KOPT-K1 (cell line): Measurements from ENCODE around the gene PGF.
"Not testable (repeated sequence)": the region's sequence is repeated elsewhere in the genome, so short reads cannot be mapped to it uniquely, and the experiment has no call there.

Experiments used
- H3K27ac ChIP-seq: fragments of 200-600 bp; sonication (generic); 2 replicates; pipeline ENCODE4 v1.5.1; 2016; ENCODE audit warnings: antibody characterized with exemption, mild to moderate bottlenecking, low read depth, low read length; ENCODE audit not compliant: poor library complexity, severe bottlenecking
- H3K36me3 ChIP-seq: fragments of 200-600 bp; sonication (generic); 2 replicates; pipeline ENCODE4 v1.5.1; 2017; ENCODE audit warnings: antibody characterized with exemption, mild to moderate bottlenecking, low read length, moderate library complexity; ENCODE audit not compliant: insufficient read depth
- H3K9me3 ChIP-seq: fragments of 200-600 bp; sonication (generic); 2 replicates; pipeline ENCODE4 v1.5.1; 2017; ENCODE audit warnings: antibody characterized with exemption, low read length, mild to moderate bottlenecking; ENCODE audit not compliant: insufficient read depth, poor library complexity, severe bottlenecking

The PGF gene

DNA sequence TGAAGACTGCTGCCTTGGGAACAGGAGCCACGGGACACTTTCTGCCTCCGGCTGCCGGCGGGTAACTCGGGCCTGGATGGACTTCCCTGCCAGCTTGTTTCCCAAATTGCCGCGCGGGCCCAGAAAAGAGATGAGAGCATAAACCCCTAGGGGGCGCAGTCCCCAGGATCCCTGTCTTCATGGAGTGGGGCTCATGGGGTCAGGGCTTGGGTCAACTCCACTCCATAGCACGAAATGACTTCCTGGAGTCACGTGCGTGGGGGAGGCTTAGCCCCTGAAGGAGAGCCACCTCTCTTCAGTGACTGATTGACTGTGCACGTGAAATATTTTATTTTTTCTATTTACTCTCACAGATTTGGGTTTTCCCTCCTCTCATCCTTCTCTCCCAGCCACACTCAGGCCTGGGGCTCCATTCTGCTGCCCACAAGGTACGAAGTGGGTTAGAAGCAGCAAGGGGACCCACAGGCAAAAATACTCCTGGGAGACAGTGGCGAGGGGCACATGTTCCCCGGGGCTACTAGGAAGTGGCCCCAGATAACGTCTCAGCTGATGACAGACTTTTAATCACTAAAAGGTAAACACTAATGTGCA lies 10.0 kb downstream of the PGF start:
- H3K9me3 ChIP-seq = no peaks in the 10 kb centered on the region
- H3K36me3 ChIP-seq = no peaks in the 10 kb centered on the region
- H3K27ac ChIP-seq = no peak overlapping the region

DNA sequence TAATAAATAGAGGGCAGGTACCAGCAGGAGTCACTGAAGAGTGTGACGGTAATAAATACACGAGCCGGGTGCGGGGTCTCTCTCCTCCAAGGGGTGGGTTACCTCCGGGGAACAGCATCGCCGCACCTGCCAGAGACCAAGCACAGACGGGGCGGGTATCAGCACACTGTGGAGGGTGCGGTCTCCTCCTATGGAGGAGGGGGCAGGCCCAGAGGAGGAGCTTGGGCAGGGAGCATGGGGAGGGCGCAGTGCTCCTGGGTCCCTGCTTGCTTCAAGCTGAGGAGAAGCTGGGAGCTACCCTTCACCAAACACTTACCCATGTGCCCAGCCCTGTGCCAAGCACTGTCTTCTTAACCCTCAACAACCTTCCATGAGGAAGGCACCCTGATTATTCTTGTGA lies 12.8 kb downstream of the PGF start:
- Histone ChIP-seq H3K27ac (no peak overlapping the region), H3K36me3 (no peaks in the 10 kb centered on the region), H3K9me3 (no peaks in the 10 kb centered on the region)

DNA sequence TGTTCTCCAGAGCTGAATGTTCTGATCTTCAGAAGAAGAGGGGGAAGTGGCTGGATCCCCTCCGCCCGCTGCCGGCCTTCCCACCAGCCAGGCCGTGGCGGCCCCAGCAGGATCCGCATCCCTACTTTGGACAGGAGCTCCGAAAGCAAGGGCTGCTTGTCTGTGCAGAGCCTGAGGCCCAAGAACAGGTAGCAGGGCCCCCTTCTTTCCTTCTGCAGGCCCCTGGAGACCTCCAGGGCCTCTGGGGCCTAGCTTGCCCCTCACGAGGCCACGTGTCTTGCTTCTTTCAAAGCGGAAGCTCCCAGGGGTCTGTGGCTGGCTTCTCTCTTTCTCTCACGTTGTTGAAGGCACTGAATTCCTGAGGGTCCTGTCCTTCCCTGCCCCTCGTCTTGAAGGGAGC lies 13.2 kb downstream of the PGF start:
- Histone ChIP-seq H3K9me3 (no peaks in the 10 kb centered on the region), H3K27ac (no peak overlapping the region), H3K36me3 (no peaks in the 10 kb centered on the region)

DNA sequence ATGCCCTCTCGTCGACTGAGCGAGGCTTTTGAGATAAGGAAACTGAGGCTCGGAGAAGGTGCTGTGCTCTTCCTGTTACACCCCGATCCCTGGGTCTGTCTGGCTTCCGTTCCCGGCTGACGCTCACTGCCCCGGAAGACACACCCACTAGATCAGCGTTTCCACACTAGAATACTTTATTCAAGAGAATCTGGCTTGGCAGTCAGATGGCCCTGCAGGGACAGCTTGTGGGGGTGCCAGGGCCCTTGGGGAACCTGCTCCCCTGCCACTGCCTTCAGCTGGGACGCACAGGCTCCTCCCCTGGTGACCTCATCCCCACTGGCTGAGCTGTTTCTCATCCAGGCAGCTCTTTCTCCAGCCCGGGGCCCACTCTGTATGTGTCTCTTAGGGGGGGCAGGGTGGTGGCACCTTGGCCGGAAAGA lies 13.7 kb downstream of the PGF start:
- Histone ChIP-seq H3K27ac (no peak overlapping the region), H3K36me3 (no peaks in the 10 kb centered on the region), H3K9me3 (no peaks in the 10 kb centered on the region)

DNA sequence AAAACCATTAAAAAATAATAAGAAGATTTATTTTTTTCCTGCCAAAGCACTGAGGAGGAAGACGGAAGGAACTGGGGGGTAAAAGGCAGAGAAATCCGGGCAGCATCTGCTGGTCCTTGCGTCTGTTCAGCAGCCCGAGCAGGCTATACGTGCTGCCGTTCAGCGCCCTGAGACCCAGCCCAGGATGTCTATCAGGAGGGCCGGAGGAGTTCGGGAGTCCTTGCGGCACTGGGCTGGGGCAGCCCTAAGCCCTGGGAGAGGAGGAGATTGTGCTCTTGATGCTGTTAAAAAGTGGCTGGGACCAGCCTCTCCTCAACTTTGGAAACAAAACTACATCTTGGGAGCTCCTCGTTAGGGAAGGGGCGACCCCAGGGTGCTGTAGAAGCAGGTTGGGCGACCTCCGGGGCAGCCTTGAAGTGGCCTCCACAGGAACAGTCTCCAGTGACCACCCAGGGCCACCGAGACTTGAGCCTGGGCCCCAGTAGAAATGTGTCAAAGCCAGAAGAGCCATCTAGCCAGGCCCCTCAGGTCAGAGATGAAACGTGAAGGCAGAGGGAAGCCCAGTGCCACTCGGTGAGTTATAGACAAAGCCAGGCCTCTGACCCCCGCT lies 14.3 kb downstream of the PGF start:
- no peak overlapping the region for H3K27ac ChIP-seq
- no peaks in the 10 kb centered on the region for H3K36me3 ChIP-seq
- H3K9me3 ChIP-seq = no peaks in the 10 kb centered on the region

DNA sequence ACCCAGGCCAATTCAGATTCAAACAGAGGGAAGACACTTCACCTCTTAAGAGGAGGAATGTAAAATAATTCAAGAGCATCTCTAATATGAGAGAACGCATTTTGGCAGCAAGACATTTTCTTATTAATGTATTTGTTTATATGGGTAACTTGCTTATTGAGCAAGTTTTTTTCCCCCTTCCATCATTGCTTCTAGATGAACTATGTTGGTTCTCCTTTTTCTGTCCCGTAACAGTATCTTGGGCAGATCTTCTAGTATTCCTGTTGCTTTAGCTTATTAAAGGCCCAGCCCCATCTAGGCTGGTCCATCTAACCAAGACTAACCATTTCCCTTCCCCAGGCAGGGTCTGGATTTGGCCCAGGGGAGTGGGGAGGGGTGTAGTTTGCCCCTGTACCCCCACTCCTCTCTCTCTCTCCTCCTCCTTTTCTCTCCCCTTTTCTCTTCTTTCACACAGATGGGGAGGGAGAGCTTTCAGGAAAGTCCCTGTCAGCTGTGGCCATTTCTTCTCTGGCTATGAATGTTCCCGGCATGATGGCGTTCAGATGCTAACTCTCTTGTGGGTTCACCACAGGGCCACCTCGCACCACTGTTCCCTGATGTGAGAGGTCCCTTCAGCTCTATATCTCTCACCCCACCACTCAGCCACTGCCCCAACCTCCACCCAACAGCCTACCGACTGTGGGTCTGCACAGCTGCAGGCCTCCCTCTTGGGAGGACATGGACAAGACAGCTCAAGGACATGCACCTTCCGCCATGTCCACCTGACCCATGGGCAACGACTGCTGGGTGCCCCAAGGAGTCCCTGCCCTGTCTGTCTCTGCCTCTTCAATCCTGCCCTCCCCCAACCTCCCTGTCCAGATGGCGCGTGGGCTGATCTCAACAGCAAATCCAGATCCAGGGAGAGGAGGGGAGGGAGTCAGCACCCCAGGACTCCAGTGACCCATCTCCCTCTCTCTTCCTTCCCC lies 16.6 kb downstream of the PGF start:
- Histone ChIP-seq H3K36me3 (no peaks in the 10 kb centered on the region), H3K27ac (no peak overlapping the region), H3K9me3 (no peaks in the 10 kb centered on the region)

DNA sequence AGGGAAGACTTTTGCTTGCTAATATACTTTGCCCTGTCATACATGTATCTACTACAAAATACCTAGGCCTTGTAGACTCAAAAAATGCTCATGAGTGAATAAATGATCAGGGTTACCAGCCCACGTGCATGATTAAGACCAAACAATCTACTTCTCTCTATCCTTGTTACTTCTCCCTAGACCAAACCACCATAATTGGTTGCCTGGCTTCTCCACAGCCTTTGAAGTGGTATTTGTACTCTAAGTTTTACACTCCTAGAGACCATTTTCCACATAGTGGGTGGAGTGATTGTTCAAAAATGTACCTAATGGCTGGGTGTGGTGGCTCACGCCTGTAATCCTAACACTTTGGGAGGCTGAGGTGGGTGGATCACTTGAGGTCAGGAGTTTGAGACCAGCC lies 18.2 kb downstream of the PGF start:
- no peak overlapping the region for H3K27ac ChIP-seq
- H3K36me3 ChIP-seq = no peaks in the 10 kb centered on the region
- no peaks in the 10 kb centered on the region for H3K9me3 ChIP-seq

DNA sequence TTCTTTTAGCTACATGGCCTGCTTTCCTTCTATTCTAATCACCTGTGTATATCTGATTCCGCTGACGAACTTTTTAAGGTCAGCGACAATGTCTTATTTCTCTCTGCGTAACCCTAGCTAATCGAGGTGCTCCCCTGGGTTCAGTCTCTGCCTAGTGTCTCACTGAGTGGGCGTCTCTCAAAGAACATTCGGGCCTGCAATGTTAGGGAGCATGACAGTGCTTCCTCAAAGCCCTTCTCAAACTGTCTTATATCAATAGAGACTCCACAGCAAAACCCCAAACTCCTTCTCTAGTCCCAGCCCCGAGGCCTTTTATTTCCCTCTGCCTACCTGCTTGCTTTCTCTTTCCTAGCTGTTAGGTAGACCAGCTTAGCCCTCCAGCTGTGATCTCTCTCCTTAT lies 18.7 kb downstream of the PGF start:
- Histone ChIP-seq H3K27ac (no peak overlapping the region), H3K36me3 (no peaks in the 10 kb centered on the region), H3K9me3 (no peaks in the 10 kb centered on the region)

DNA sequence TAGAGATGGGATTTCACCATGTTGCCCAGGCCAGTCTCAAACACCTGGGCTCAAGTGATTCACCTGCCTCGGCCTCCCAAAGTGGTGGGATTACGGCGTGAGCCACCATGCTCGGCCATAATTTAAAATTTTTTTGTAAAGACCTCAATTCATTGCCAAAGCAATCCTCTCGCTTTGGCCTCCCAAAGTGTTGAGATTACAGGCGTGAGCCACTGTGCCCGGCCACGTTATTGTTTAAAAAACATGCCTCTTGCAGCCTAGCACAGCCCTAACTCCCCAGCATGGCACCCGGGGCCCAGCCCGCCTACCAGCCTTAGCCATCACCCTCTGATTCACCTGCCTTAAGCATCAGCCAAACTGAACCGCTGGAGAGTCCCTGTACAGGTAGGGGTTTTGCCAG lies 19.2 kb downstream of the PGF start:
- no peaks in the 10 kb centered on the region for H3K36me3 ChIP-seq
- no peaks in the 10 kb centered on the region for H3K9me3 ChIP-seq
- no peak overlapping the region for H3K27ac ChIP-seq

DNA sequence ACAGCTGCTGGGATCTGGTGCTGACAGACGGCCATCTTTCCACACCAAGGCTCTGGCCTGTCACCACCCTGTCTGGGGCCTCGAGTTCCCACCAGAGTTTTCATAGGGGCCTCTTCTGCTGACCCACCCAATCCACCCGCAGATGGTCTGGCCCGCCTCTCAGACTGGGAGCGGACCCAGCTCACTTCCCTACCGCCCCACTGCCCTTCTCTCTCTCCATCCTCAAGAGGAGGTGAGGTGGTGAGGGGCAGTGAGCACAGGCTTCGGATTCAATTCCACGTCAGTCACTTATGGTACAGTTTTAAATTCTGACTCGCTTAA lies 20.1 kb downstream of the PGF start:
- Histone ChIP-seq H3K36me3 (no peaks in the 10 kb centered on the region), H3K27ac (no peak overlapping the region), H3K9me3 (no peaks in the 10 kb centered on the region)

DNA sequence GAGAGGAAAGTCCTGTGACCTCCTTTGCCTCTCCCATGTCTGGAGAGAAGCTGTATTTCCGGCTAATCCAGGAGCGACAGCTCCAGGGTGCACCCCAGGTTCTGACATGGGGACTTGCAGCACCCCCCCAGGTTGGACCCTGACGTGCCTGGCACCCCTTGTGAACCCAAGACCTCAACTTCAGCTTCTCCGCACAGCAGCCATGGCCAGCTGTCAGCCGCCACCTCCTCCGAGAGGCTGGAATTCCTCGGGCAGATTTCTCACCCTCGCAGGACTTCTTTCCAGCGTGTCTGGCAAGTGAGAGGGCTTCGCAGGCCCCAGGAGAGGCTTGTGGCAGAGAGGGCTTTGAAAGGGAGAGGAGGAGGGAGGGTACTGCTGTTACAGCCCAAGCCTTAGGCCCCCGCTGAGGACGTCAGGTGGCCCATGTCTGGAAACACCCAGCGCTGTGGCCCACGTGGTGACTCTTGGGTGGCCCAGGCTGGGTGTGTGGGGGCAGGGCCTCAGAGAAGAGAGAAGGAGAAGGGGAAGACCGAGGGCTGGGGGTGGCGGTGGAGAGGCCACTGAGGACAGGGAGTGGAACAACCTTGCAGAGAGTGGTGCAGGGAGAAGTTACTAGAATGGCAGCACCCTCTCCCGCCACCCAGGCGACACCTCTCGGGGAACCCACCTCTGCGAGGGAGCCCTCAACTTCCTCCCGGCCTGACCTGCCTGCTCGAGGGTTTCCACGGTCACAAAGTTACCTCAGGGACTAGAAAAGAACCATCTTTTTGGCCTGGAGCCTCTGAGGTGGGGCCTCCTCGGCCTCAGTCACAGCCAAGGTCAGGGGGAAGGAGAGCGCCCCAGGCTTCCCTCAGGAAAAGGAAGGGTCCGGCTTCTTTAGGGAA lies 20.7 kb downstream of the PGF start:
- Histone ChIP-seq H3K36me3 (no peaks in the 10 kb centered on the region), H3K9me3 (no peaks in the 10 kb centered on the region), H3K27ac (no peak overlapping the region)

DNA sequence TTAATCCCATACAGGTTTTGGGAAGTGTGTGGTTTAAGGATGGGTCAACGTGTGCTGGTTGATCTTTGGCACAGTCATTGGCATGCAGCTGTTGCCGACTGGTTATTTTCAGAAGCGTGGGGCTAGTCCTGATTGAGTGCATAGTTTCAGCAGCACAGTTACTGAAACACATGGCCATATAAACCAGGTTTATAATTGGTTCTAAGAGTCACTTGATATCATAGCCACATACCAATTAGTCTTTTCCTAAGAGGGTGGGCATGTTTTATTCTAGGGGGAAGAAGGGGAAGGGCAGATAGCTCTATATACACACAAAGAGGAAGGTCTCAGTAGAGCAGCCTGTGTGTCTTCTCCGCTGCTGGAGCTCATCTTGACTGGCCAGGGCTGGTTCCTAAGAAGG lies 21.4 kb downstream of the PGF start:
- Histone ChIP-seq H3K27ac (no peak overlapping the region), H3K9me3 (no peaks in the 10 kb centered on the region), H3K36me3 (no peaks in the 10 kb centered on the region)

DNA sequence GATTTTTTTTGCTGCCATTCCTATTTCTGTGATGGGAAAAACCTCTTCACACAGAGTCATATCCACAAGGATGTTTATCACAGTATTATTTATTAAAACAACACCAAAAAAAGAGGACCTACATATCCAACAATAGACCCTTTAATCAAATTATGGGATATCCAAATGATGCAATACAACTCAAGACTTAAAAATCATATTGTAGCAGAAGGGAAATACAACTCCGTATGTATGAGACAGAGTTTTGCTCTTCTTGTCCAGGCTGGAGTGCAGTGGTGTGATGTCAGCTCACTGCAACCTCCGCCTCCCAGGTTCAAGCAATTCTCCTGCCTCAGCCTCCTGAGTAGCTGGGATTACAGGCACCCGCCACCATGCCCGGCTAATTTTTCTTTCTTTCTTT lies 22.5 kb downstream of the PGF start:
- not testable (repeated sequence) for H3K9me3 ChIP-seq, H3K36me3 ChIP-seq, H3K27ac ChIP-seq

DNA sequence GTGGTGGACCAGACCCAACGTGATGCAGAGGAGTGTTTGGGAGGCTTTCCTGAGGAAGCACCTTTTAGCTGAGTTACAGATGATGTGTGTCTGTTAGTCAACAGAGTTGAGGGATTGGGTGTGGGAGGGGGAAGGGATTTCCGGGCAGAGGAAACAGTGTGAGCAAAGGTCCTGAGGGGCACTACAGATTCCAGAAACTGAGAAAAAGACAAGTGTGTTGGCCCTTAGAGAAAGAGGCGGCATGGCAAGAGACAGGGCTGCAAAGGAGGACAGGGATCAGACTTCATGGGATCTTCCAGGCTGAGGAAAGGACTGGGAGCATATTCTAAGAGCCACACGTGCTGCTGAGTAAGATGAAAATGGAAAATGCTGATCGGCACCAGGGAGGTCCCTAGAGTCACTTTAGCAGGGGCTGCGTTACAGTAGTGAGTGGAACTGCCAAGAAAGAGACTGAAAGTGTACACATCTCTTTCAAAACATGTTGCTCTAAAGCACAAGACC lies 22.9 kb downstream of the PGF start:
- Histone ChIP-seq H3K27ac (no peak overlapping the region), H3K9me3 (no peaks in the 10 kb centered on the region), H3K36me3 (no peaks in the 10 kb centered on the region)

DNA sequence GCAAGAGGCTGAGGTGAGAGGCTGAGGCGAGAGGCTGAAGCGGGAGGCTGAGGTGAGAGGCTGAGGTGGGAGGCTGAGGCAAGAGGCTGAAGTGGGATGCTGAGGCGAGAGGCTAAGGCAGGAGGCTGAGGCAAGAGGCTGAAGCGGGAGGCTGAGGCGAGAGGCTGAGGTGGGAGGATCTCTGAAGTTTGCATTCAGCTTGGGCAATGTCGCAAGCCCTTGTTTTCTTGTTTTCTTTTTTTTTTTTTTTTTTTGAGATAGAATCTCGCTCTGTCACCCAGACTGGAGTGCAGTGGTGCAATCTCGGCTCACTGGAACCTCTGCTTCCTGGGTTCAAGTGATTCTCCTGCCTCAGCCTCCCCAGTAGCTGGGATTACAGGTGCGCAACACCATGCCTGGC lies 23.7 kb downstream of the PGF start:
- H3K27ac ChIP-seq, H3K36me3 ChIP-seq, H3K9me3 ChIP-seq: not testable (repeated sequence)
